Fibroblast of pulmonary artery (primary cell): ENCODE measurements around the gene PRKCH.
"Not testable (repeated sequence)": the region's sequence is repeated elsewhere in the genome, so short reads cannot be mapped to it uniquely, and the experiment has no call there.

ENCODE experiments used
- DNase-seq: peaks from one replicate; pipeline ENCODE4 v3.0.0-alpha.2; 2010; ENCODE audit warnings: low read depth
- H3K4me3 ChIP-seq: replicated peaks from 2 replicates; pipeline ENCODE4 v1.5.1; 2011; ENCODE audit warnings: low read depth, mild to moderate bottlenecking, control low read depth, low read length, moderate library complexity
- TF ChIP-seq, protein P1 (sequence below): IDR thresholded peaks from 2 replicates; pipeline ENCODE4 v1.5.1; 2011; ENCODE audit warnings: mild to moderate bottlenecking, control low read depth, low read length, inconsistent platforms; ENCODE audit errors: missing control alignments

Gene PRKCH

DNA sequence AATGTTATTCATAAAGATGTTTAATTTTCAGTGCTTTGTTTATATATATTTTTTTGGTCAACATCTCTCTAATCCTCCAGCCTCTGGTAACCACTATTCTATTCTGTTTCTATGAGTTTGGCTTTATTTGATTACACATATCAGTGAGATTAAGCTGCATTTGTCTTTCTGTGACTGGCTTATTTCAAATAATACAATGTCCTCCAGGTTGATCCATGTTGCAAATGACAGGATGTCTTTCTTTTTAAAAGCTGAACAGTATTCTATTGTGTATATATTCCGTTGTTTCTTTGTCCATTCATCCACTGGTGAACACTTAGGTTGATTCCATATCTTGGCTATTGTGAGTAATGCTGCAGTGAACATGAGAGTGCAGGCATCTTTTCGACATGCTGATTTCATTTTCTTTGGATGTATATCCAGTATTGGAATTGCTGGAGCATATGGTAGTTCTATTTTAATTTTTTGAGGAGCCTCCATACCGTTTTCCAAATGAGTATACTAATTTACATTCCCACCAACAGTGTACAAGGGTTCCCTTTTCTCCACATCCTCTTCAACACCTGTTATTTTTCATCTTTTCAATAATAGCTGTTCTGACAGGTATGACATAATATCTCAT, 142.4 kb downstream of the PRKCH start:
- TF ChIP-seq, protein P1, sequence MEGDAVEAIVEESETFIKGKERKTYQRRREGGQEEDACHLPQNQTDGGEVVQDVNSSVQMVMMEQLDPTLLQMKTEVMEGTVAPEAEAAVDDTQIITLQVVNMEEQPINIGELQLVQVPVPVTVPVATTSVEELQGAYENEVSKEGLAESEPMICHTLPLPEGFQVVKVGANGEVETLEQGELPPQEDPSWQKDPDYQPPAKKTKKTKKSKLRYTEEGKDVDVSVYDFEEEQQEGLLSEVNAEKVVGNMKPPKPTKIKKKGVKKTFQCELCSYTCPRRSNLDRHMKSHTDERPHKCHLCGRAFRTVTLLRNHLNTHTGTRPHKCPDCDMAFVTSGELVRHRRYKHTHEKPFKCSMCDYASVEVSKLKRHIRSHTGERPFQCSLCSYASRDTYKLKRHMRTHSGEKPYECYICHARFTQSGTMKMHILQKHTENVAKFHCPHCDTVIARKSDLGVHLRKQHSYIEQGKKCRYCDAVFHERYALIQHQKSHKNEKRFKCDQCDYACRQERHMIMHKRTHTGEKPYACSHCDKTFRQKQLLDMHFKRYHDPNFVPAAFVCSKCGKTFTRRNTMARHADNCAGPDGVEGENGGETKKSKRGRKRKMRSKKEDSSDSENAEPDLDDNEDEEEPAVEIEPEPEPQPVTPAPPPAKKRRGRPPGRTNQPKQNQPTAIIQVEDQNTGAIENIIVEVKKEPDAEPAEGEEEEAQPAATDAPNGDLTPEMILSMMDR, result no peak
- peak; percentile 11 for DNase-seq
- H3K4me3 ChIP-seq, result no peak overlapping the region

DNA sequence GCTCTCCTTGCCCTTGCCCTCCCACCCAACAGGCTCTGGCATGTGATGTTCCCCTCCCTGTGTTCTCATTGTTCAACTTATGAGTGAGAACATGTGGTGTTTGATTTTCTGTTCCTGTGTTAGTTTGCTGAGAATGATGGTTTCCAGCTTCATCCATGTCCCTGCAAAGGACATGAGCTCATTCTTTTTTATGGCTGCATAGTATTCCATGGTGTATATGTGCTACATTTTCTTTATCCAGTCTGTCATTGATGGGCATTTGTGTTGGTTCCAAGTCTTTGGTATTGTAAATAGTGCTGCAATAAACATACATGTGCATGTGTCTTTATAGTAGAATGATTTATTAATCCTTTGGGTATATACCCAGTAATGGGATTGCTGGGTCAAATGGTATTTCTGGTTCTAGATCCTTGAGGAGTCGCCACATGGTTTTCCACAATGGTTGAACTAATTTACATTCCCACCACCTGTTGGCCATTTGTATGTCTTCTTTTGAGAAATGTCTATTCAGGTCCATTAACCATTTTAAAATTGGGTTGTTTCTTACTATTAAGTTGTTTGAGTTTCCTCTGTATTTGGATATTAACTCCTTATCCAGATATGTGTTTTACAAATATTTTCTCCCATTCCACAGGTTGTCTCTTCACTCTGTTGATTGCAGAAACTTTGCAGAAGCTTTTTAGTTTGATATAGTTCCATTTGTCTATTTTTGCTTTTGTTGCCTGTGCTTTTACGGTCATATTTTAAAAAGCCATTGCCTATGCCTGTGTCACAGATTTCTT, 143.4 kb downstream of the PRKCH start:
- not testable (repeated sequence) for DNase-seq

DNA sequence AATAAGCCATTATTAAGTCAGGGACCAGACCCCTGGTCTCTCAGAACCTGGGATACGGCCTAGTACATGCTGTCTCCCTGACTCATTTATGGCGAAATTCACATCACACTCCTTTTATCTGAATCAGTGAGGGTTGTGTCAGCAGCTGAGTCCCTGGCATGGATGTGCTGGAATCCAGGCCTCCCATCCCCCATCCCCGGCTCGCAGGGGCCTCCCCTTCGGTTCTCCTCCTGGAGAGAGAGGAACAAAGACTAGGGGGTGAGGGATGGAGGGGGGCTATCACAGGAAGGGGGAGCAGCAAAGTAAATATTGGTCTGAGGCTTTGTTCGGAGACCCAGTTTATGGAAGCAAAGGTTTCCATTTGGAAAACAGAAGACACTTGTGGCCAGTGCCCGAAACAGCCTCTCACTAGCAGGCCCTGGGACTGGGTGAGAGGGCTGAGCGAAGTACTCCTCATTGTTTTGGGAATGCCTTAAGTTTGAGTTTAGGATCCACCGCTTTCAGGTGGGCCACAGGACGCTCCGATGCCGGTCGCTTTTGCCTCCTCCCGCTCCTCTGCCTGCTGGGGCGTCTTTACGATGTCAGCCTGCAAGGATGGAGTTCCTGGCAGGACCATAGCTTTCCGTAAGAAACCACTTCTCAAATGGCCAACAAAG, 145.0 kb downstream of the PRKCH start:
- TF ChIP-seq, protein P1, result no peak
- H3K4me3 ChIP-seq, result no peak overlapping the region
- peak; percentile 100 for DNase-seq

More for the DNA sequence above, 143.4 kb downstream of the PRKCH start:
- not testable (repeated sequence) for H3K4me3 ChIP-seq

DNA sequence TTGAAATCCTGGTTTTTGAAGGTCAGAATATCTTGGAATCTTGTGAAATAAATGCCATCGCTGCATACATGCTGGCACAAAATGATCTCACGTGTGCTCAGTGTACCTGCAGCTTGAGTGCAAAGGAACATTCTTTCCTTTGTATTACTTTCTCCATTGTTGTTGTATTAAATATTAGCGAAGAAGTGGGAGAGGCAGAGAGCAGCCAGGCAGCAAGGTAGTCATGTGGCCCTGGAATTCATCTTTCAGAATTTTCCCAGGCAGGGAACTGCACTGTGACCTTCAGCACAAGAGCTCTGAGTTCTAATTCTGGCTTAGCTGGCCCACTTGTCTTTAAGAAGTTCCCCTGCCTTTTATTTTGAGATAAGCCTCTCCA, 145.5 kb downstream of the PRKCH start:
- H3K4me3 ChIP-seq, result no peak overlapping the region
- DNase-seq, result no peak
- TF ChIP-seq, protein P1, result no peak

DNA sequence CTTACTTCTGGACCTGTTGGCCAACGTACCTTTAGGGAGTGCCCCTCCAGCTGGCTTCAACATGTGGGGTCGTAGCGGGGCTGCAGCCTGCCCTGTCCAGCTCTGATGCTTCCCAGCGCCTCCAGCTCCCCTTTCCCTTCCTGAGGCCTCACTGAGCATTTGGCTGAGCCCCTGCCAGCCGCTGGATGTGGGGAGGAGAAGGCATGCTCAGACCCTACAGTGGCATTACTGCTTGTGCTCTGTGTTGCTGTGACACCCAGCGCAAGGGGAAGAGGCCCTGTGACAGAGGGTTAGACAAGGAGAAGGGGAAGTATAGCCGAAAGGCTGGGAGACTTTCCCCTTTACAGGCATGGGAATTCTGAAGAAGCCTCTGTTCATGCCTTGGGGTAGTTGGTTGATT, 145.9 kb downstream of the PRKCH start:
- TF ChIP-seq, protein P1, result no peak
- no peak overlapping the region for H3K4me3 ChIP-seq
- DNase-seq, result no peak

DNA sequence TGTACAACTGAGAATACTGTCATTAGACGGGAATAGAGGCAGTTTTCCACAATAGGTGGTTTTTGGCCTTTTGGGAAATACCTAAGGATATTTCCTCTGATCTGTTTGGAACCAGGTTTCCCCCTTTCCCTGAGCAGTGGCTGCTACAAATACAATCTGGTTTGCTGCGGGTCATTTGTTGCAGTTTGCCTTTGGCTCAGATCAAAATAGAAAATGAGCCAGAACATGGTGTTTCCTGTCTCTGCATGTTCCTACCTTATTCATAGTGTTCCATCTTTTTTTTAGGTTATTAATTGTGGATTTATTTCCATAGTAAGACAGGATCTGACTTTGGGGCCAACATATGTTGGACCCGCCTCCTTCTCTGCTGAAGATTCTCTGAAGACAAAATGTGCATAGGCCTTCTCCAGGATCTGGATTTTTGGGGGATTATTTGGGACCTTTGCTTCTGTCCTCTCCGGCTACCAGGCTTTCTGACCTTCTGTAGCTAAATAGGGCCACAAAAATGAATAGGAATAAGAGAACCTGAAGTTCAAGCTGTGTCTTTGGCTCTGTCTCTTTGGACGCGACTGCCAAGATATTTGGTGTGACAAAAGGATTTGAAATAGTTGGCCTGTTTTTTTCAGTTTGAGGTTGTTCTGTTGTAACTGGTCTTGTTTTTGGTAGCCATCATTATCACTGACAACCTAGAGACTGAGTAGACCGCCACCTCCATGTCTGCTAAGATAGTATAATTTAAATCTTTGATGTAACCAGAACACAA, 146.9 kb downstream of the PRKCH start:
- no peak for DNase-seq
- H3K4me3 ChIP-seq, result no peak overlapping the region
- TF ChIP-seq, protein P1, result no peak

DNA sequence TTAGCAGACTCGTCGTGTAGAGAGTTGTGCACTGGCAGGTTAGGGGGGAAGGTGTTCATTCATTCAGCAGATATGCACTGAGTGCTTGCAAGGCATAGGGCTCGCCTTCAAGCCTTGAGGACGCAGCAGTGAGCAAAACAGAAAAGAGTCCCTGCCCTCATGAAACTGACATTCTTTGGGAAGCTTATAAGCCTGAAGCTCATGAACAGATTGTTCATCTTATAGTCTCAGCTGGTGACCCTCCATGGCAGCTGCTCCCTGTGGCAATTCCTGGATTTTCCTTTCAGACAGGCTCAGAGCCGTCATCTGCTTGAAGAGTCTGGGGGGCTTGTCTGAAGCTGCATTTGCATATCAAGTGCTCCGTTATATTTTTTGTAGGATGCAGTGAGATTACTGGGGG, 148.4 kb downstream of the PRKCH start:
- no peak overlapping the region for H3K4me3 ChIP-seq
- DNase-seq, result no peak
- TF ChIP-seq, protein P1, result no peak
